ENCODE results near the gene IPCEF1. TPM values are rescaled to one million over a fixed set of nuclear protein-coding genes. Genes with fewer than 3 reads are reported as not detected.
"Not testable (repeated sequence)": the region's sequence is repeated elsewhere in the genome, so short reads cannot be mapped to it uniquely, and the experiment has no call there.

The IPCEF1 gene
- total RNA-seq, 1 donor from 2014 or later = not detected

GRCh38 chr6:154318721-154319120, 37.9 kb downstream of the IPCEF1 start:
- Mint-ChIP-seq H3K36me3 (ENCODE audit: low read depth) (no peaks in the 10 kb centered on the region), H3K9me3 (ENCODE audit: low read depth) (no peaks in the 10 kb centered on the region), H3K27me3 (ENCODE audit: low read depth) (no peaks in the 10 kb centered on the region), H3K4me3 (ENCODE audit: unreplicated experiment) (no peak overlapping the region), H3K27ac (ENCODE audit: unreplicated experiment) (peak overlapping the region; percentile 80), H3K4me1 (ENCODE audit: low read depth) (peaks cover 32% of the 10 kb centered on the region)
- no peak for DNase-seq (ENCODE audit: low spot score)
- TF ChIP-seq CTCF (IDR thresholded peaks at IDR 0.05) = no peak

- Mint-ChIP-seq H3K9me3 (ENCODE audit: low read depth) (peaks cover 2% of the 10 kb centered on the region), H3K4me1 (ENCODE audit: low read depth) (peaks cover 32% of the 10 kb centered on the region), H3K36me3 (ENCODE audit: low read depth) (no peaks in the 10 kb centered on the region), H3K4me3 (ENCODE audit: unreplicated experiment) (no peak overlapping the region), H3K27ac (ENCODE audit: unreplicated experiment) (no peak overlapping the region), H3K27me3 (ENCODE audit: low read depth) (no peaks in the 10 kb centered on the region)
- TF ChIP-seq CTCF (IDR thresholded peaks at IDR 0.05) = no peak
- DNase-seq (ENCODE audit: low spot score) = no peak
Observed at GRCh38 chr6:154316131-154316530, 40.5 kb downstream of the IPCEF1 start.

GRCh38 chr6:154314084-154314483, 42.5 kb downstream of the IPCEF1 start:
- Mint-ChIP-seq H3K27me3 (ENCODE audit: low read depth) (no peaks in the 10 kb centered on the region), H3K36me3 (ENCODE audit: low read depth) (peaks cover 3% of the 10 kb centered on the region), H3K4me1 (ENCODE audit: low read depth) (peaks cover 22% of the 10 kb centered on the region), H3K27ac (ENCODE audit: unreplicated experiment) (no peak overlapping the region), H3K4me3 (ENCODE audit: unreplicated experiment) (no peak overlapping the region), H3K9me3 (ENCODE audit: low read depth) (peaks cover 9% of the 10 kb centered on the region)
- TF ChIP-seq CTCF (IDR thresholded peaks at IDR 0.05) = no peak
- DNase-seq (ENCODE audit: low spot score) = no peak

GRCh38 chr6:154308986-154309385, 47.6 kb downstream of the IPCEF1 start:
- Mint-ChIP-seq H3K36me3 (ENCODE audit: low read depth) (peaks cover 3% of the 10 kb centered on the region), H3K4me3 (ENCODE audit: unreplicated experiment) (no peak overlapping the region), H3K27me3 (ENCODE audit: low read depth) (no peaks in the 10 kb centered on the region), H3K4me1 (ENCODE audit: low read depth) (no peaks in the 10 kb centered on the region), H3K9me3 (ENCODE audit: low read depth) (peaks cover 9% of the 10 kb centered on the region), H3K27ac (ENCODE audit: unreplicated experiment) (no peak overlapping the region)
- DNase-seq (ENCODE audit: low spot score) = no peak
- no peak for TF ChIP-seq CTCF (IDR thresholded peaks at IDR 0.05)

- DNase-seq (ENCODE audit: low spot score) = no peak
- H3K36me3 Mint-ChIP-seq (ENCODE audit: low read depth) = peaks cover 3% of the 10 kb centered on the region
- peaks cover 6% of the 10 kb centered on the region for H3K4me1 Mint-ChIP-seq (ENCODE audit: low read depth)
- H3K27me3 Mint-ChIP-seq (ENCODE audit: low read depth) = no peaks in the 10 kb centered on the region
- H3K4me3 Mint-ChIP-seq (ENCODE audit: unreplicated experiment) = no peak overlapping the region
- H3K27ac Mint-ChIP-seq (ENCODE audit: unreplicated experiment) = no peak overlapping the region
- peaks cover 9% of the 10 kb centered on the region for H3K9me3 Mint-ChIP-seq (ENCODE audit: low read depth)
- TF ChIP-seq CTCF (IDR thresholded peaks at IDR 0.05) = no peak
Observed at GRCh38 chr6:154307696-154308425, 48.7 kb downstream of the IPCEF1 start.

- H3K27ac Mint-ChIP-seq (ENCODE audit: unreplicated experiment); H3K4me3 Mint-ChIP-seq (ENCODE audit: unreplicated experiment); H3K4me1 Mint-ChIP-seq (ENCODE audit: low read depth); DNase-seq (ENCODE audit: low spot score); H3K9me3 Mint-ChIP-seq (ENCODE audit: low read depth); H3K36me3 Mint-ChIP-seq (ENCODE audit: low read depth); H3K27me3 Mint-ChIP-seq (ENCODE audit: low read depth): not testable (repeated sequence)
Observed at GRCh38 chr6:154307147-154307546, 49.5 kb downstream of the IPCEF1 start.
